Measurements from ENCODE around the gene DCAF5.

GRCh38 chr14:69066396-69067171, 86.3 kb downstream of the DCAF5 start:
- TF ChIP-seq EZH2 (IDR thresholded peaks at IDR 0.05), result no peak
- no peak for TF ChIP-seq FOXP2 (optimal IDR thresholded peaks at IDR 0.05; ENCODE audit: control extremely low read depth, extremely low read length, insufficient read depth)
- TF ChIP-seq POLR2AphosphoS5 (IDR thresholded peaks at IDR 0.05; ENCODE audit: borderline replicate concordance, low read depth, low read length), result no peak

All from SK-N-MC (cell line).